ENCODE measurements around the gene CEACAM18.

The CEACAM18 gene

GRCh38 chr19:51520728-51521127 is 42.4 kb downstream of the CEACAM18 start:
- no peak for TF ChIP-seq CTCF (IDR thresholded peaks at IDR 0.05; ENCODE audit: low read depth, low read length)
- no peak for DNase-seq (ENCODE audit: low read depth, low spot score)
- no peak overlapping the region for H3K4me3 ChIP-seq (ENCODE audit: low read depth, low read length)
- in situ Hi-C loops (cut with HindIII; ENCODE audit: low sequenced_read_pairs): no loop called here

GRCh38 chr19:51521357-51521756 is 43.0 kb downstream of the CEACAM18 start:
- no peak for DNase-seq (ENCODE audit: low read depth, low spot score)
- no peak for TF ChIP-seq CTCF (IDR thresholded peaks at IDR 0.05; ENCODE audit: low read depth, low read length)
- H3K4me3 ChIP-seq (ENCODE audit: low read depth, low read length): no peak overlapping the region
- in situ Hi-C loops (cut with HindIII; ENCODE audit: low sequenced_read_pairs): no loop called here

- no peak for TF ChIP-seq CTCF (IDR thresholded peaks at IDR 0.05; ENCODE audit: low read depth, low read length)
- no peak overlapping the region for H3K4me3 ChIP-seq (ENCODE audit: low read depth, low read length)
- in situ Hi-C loops (cut with HindIII; ENCODE audit: low sequenced_read_pairs): no loop called here
- no peak for DNase-seq (ENCODE audit: low read depth, low spot score)
These were observed 43.4 kb downstream of the CEACAM18 start for GRCh38 chr19:51521781-51522180.

- DNase-seq (ENCODE audit: low read depth, low spot score): no peak
- no peak overlapping the region for H3K4me3 ChIP-seq (ENCODE audit: low read depth, low read length)
- in situ Hi-C loops (cut with HindIII; ENCODE audit: low sequenced_read_pairs): no loop called here
- no peak for TF ChIP-seq CTCF (IDR thresholded peaks at IDR 0.05; ENCODE audit: low read depth, low read length)
These were observed 46.4 kb downstream of the CEACAM18 start for GRCh38 chr19:51524666-51525264.

GRCh38 chr19:51525651-51526050 is 47.3 kb downstream of the CEACAM18 start:
- in situ Hi-C loops (cut with HindIII; ENCODE audit: low sequenced_read_pairs): no loop called here
- TF ChIP-seq CTCF (IDR thresholded peaks at IDR 0.05; ENCODE audit: low read depth, low read length): no peak
- DNase-seq (ENCODE audit: low read depth, low spot score): no peak
- no peak overlapping the region for H3K4me3 ChIP-seq (ENCODE audit: low read depth, low read length)

- DNase-seq (ENCODE audit: low read depth, low spot score): no peak
- in situ Hi-C loops (cut with HindIII; ENCODE audit: low sequenced_read_pairs): no loop called here
- TF ChIP-seq CTCF (IDR thresholded peaks at IDR 0.05; ENCODE audit: low read depth, low read length): no peak
- no peak overlapping the region for H3K4me3 ChIP-seq (ENCODE audit: low read depth, low read length)
These were observed 51.0 kb downstream of the CEACAM18 start for GRCh38 chr19:51529301-51529700.

- no peak overlapping the region for H3K4me3 ChIP-seq (ENCODE audit: low read depth, low read length)
- TF ChIP-seq CTCF (IDR thresholded peaks at IDR 0.05; ENCODE audit: low read depth, low read length): no peak
- in situ Hi-C loops (cut with HindIII; ENCODE audit: low sequenced_read_pairs): no loop called here
- no peak for DNase-seq (ENCODE audit: low read depth, low spot score)
These were observed 52.3 kb downstream of the CEACAM18 start for GRCh38 chr19:51530616-51531015.
